HepG2 (cell line): Measurements from ENCODE around the gene SFT2D1. TPM values are rescaled to one million over a fixed set of nuclear protein-coding genes. Genes with fewer than 3 reads are reported as not detected.

Source experiments
- AGO2 ChIP-seq: fragments of 200-400 bp; formaldehyde crosslinking; optimal IDR thresholded peaks from 2 replicates; pipeline ENCODE3; 2017; ENCODE audit warnings: mild to moderate bottlenecking, low read depth, low read length, moderate library complexity
- ASH2L ChIP-seq: fragments of 300-600, 200-600 bp; sonication (generic); IDR thresholded peaks from 2 replicates; pipeline ENCODE4 v1.7.0; 2017; ENCODE audit warnings: low read depth, mild to moderate bottlenecking, moderate library complexity, mixed read lengths, low read length; ENCODE audit not compliant: insufficient read length
- ATAD3A ChIP-seq: sonication (generic); formaldehyde crosslinking; IDR thresholded peaks from 2 replicates; pipeline ENCODE4 v1.4.0; 2020; ENCODE audit warnings: missing genetic modification reagents
- FOXC1 ChIP-seq: sonication (generic); formaldehyde crosslinking; IDR thresholded peaks from 2 replicates; pipeline ENCODE4 v1.8.0; 2022; ENCODE audit warnings: mild to moderate bottlenecking, missing genetic modification reagents, borderline replicate concordance
- HMG20B ChIP-seq: conservative IDR thresholded peaks from 2 replicates; pipeline ENCODE4 v1.6.1; 2016; ENCODE audit warnings: missing genetic modification reagents, missing compliant biosample characterization
- IRF9 ChIP-seq: sonication (generic); formaldehyde crosslinking; IDR thresholded peaks from 2 replicates; pipeline ENCODE4 v1.8.0; 2022; ENCODE audit warnings: missing genetic modification reagents, mild to moderate bottlenecking, borderline replicate concordance
- MAFF ChIP-seq: IDR thresholded peaks from 2 replicates; pipeline ENCODE4 v1.6.1; 2011; ENCODE audit warnings: low read depth, low read length, improper control_type of control experiment
- MBD4 ChIP-seq: IDR thresholded peaks from 2 replicates; pipeline ENCODE4 v1.6.1; 2012; ENCODE audit warnings: low read length, inconsistent platforms, borderline replicate concordance
- MTF2 ChIP-seq: sonication (generic); formaldehyde crosslinking; IDR thresholded peaks from 2 replicates; pipeline ENCODE4 v1.5.0; 2020; ENCODE audit warnings: missing genetic modification reagents, borderline replicate concordance
- NFE2L2 ChIP-seq: fragments of 150-350 bp; IDR thresholded peaks from 2 replicates; pipeline ENCODE4 v1.6.1; 2014; ENCODE audit warnings: low read length
- RAD21 ChIP-seq: fragments of 450-650 bp; formaldehyde crosslinking; IDR thresholded peaks from 2 replicates; pipeline ENCODE4 v1.5.0; 2020; ENCODE audit warnings: mild to moderate bottlenecking
- RNF2 ChIP-seq: fragments of 450-650 bp; conservative IDR thresholded peaks from 2 replicates; pipeline ENCODE4 v1.6.1; 2016; ENCODE audit warnings: low read depth
- TFE3 ChIP-seq: IDR thresholded peaks from 2 replicates; pipeline ENCODE4 v1.6.1; 2016
- ZFP91 ChIP-seq: sonication (generic); formaldehyde crosslinking; IDR thresholded peaks from 2 replicates; pipeline ENCODE4 v1.9.0; 2022; ENCODE audit warnings: missing genetic modification reagents, mild to moderate bottlenecking, borderline replicate concordance
- ZNF180 ChIP-seq: sonication (generic); formaldehyde crosslinking; IDR thresholded peaks from 2 replicates; pipeline ENCODE4 v1.4.0; 2020; ENCODE audit warnings: low read depth, missing genetic modification reagents, borderline replicate concordance
- ZNF598 ChIP-seq: sonication (generic); formaldehyde crosslinking; IDR thresholded peaks from 2 replicates; pipeline ENCODE4 v1.5.1; 2020; ENCODE audit warnings: mild to moderate bottlenecking, missing genetic modification reagents, borderline replicate concordance
- ZNF788 ChIP-seq: sonication (generic); formaldehyde crosslinking; IDR thresholded peaks from 2 replicates; pipeline ENCODE4 v1.5.0; 2020; ENCODE audit warnings: mild to moderate bottlenecking, missing genetic modification reagents, borderline replicate concordance
- ZUFSP ChIP-seq: sonication (generic); formaldehyde crosslinking; IDR thresholded peaks from 2 replicates; pipeline ENCODE4 v1.9.0; 2021; ENCODE audit warnings: missing genetic modification reagents, mild to moderate bottlenecking, borderline replicate concordance
- ZXDC ChIP-seq: sonication (generic); formaldehyde crosslinking; IDR thresholded peaks from 2 replicates; pipeline ENCODE4 v1.5.0; 2020; ENCODE audit warnings: mild to moderate bottlenecking, missing genetic modification reagents
- polyA plus RNA-seq, 8 experiments: library from polyadenylated mRNA; depleted of rRNA in 3 of 8; stranded (reverse) in 7 of 8; unstranded in 1 of 8; fragments of >200 nt; fragmentation: Illumina TruSeq in 4 of 8; extraction: Trizol in 4 of 8; gene quantifications; 2 replicates each; pipeline versions ENCODE4 v1.2.1 to v1.2.3, GENCODE V29; 2011 to 2016; ENCODE audit warnings: low read depth in 4 of 8, missing spikeins in 1 of 8, mixed read lengths in 1 of 8; ENCODE audit not compliant: insufficient read depth in 1 of 8
- total RNA-seq, 5 experiments: library from RNA; depleted of rRNA; stranded (reverse); fragments of >200 nt; fragmentation: Illumina TruSeq; extraction: Trizol; gene quantifications; 2 replicates each; pipeline ENCODE4 v1.2.3, GENCODE V29; 2016; ENCODE audit warnings: low read depth in 1 of 5

SFT2D1 gene
- total and polyA plus RNA-seq, 2 of the 13 experiments (the other 11 are each of a cell fraction or from before 2014, with no cell fraction given) = 115 to 147 TPM

- TF ChIP-seq ZXDC (CRISPR knock-in tag) (peak; percentile 99), TFE3 (0 out of 2 replicates have a peak, but pooled peaks have one; percentile 13), ATAD3A (CRISPR knock-in tag) (no peak), MTF2 (CRISPR knock-in tag) (peak; percentile 77; the same call in 1 of the 2 replicates), ZNF788 (CRISPR knock-in tag) (peak; percentile 81), ZFP91 (CRISPR knock-in tag) (peak; percentile 94), ZNF180 (peak; percentile 76; the same call in 1 of the 2 replicates), MBD4 (no peak), HMG20B (CRISPR knock-in tag) (peak; percentile 52; the same call in 1 of the 2 replicates), RAD21 (peak; percentile 32; the same call in 1 of the 2 replicates), IRF9 (CRISPR knock-in tag) (peak; percentile 98), ZNF598 (CRISPR knock-in tag) (peak; percentile 96; the same call in 1 of the 2 replicates), NFE2L2 (no peak), MAFF (no peak), FOXC1 (peak; percentile 94), RNF2 (peak; percentile 86), ASH2L (peak; percentile 97), ZUFSP (CRISPR knock-in tag) (no peak), AGO2 (peak; percentile 98)
Measured at GRCh38 chr6:166342349-166343149, at the start of gene SFT2D1 (continued).
